Activated B cell treated with CpG ODN at 0.5 μM for 24 hours (primary cell): Measurements from ENCODE around the gene GDPD5. TPM values are rescaled to one million over a fixed set of nuclear protein-coding genes. Genes with fewer than 3 reads are reported as not detected.

Source experiments
- ATAC-seq: fragments of 200-7000 bp; cut with Tn5 transposase; one replicate; pipeline ENCODE4 v1.10.0; 2021; ENCODE audit warnings: low read depth, mild to moderate bottlenecking, moderate library complexity
- CTCF ChIA-PET: fragments of 350-600 bp; sonication (Branson Sonifier 250); formaldehyde crosslinking; loops from one replicate; lab custom pipeline; 2021; ENCODE audit warnings: antibody characterized with exemption; lab: Charles Lee
- POLR2A ChIA-PET: fragments of 350-600 bp; sonication (Branson Sonifier 250); formaldehyde crosslinking; loops from one replicate; lab custom pipeline; 2021; ENCODE audit warnings: antibody characterized with exemption; lab: Charles Lee
- DNase-seq: peaks from one replicate; pipeline ENCODE4 v3.0.0; 2022
- H3K27ac Mint-ChIP-seq: one replicate; pipeline ENCODE4 v1.8.0; 2020; ENCODE audit warnings: mixed read lengths
- H3K27me3 Mint-ChIP-seq: one replicate; pipeline ENCODE4 v1.8.0; 2021; ENCODE audit warnings: mixed read lengths
- H3K36me3 Mint-ChIP-seq: one replicate; pipeline ENCODE4 v1.8.0; 2021; ENCODE audit warnings: low read depth, mixed read lengths
- H3K4me1 Mint-ChIP-seq: one replicate; pipeline ENCODE4 v1.8.0; 2021; ENCODE audit warnings: mixed read lengths
- H3K4me3 Mint-ChIP-seq: one replicate; pipeline ENCODE4 v1.8.0; 2020; ENCODE audit warnings: mild to moderate bottlenecking, mixed read lengths
- H3K9me3 Mint-ChIP-seq: one replicate; pipeline ENCODE4 v1.8.0; 2020; ENCODE audit warnings: mixed read lengths
- CTCF ChIP-seq: fragments of 200-600 bp; IDR thresholded peaks from one replicate; pipeline ENCODE4 v1.8.0; 2022; ENCODE audit warnings: antibody characterized with exemption, mild to moderate bottlenecking
- intact Hi-C: fragments of 100-400 bp; cut with micrococcal nuclease; formaldehyde crosslinking; loops from one replicate; pipeline ENCODE4 v1.15.1; 2024
- total RNA-seq: library from RNA; stranded (reverse); gene quantifications from 2 replicates; pipeline ENCODE4 v1.2.3, GENCODE V29; 2022

GDPD5 gene
- total RNA-seq, 1 donor from 2014 or later = 22.2 TPM

- peaks cover 12% of the 10 kb centered on the region for H3K4me1 Mint-ChIP-seq
- peaks cover 13% of the 10 kb centered on the region for H3K36me3 Mint-ChIP-seq
- DNase-seq (no peak), ATAC-seq (no peak)
- H3K27me3 Mint-ChIP-seq = no peaks in the 10 kb centered on the region
- CTCF ChIA-PET = no interaction called here
- intact Hi-C loops = no loop called here
- no peak overlapping the region for H3K27ac Mint-ChIP-seq
- H3K9me3 Mint-ChIP-seq = no peaks in the 10 kb centered on the region
- POLR2A ChIA-PET = no interaction called here
- H3K4me3 Mint-ChIP-seq = no peak overlapping the region
- no peak for TF ChIP-seq CTCF
These were observed 57.0 kb downstream of the GDPD5 start for GRCh38 chr11:75468534-75469340.

- H3K27ac Mint-ChIP-seq = no peak overlapping the region
- intact Hi-C loops = no loop called here
- CTCF ChIA-PET = no interaction called here
These were observed 57.9 kb downstream of the GDPD5 start for GRCh38 chr11:75467881-75468280.

GRCh38 chr11:75467311-75467710 is 58.4 kb downstream of the GDPD5 start:
- intact Hi-C loops = no loop called here
- H3K27ac Mint-ChIP-seq = no peak overlapping the region
- H3K27me3 Mint-ChIP-seq = no peaks in the 10 kb centered on the region
- CTCF ChIA-PET = no interaction called here
- ATAC-seq (no peak), DNase-seq (no peak)
- POLR2A ChIA-PET = no interaction called here
- H3K36me3 Mint-ChIP-seq = peaks cover 5% of the 10 kb centered on the region
- TF ChIP-seq CTCF = no peak
- H3K4me3 Mint-ChIP-seq = no peak overlapping the region
- H3K4me1 Mint-ChIP-seq = peaks cover 12% of the 10 kb centered on the region
- no peaks in the 10 kb centered on the region for H3K9me3 Mint-ChIP-seq

More at GRCh38 chr11:75467881-75468280, 57.9 kb downstream of the GDPD5 start:
- no peak for DNase-seq
- no peak overlapping the region for H3K4me3 Mint-ChIP-seq
- H3K36me3 Mint-ChIP-seq = peaks cover 9% of the 10 kb centered on the region
- POLR2A ChIA-PET = no interaction called here
- peaks cover 12% of the 10 kb centered on the region for H3K4me1 Mint-ChIP-seq
- ATAC-seq = no peak
- TF ChIP-seq CTCF = no peak
- H3K27me3 Mint-ChIP-seq = no peaks in the 10 kb centered on the region
- H3K9me3 Mint-ChIP-seq = no peaks in the 10 kb centered on the region

- no peak for DNase-seq
- Mint-ChIP-seq H3K27ac (no peak overlapping the region), H3K9me3 (no peaks in the 10 kb centered on the region), H3K4me3 (no peak overlapping the region), H3K27me3 (no peaks in the 10 kb centered on the region), H3K36me3 (peaks cover 6% of the 10 kb centered on the region), H3K4me1 (peaks cover 12% of the 10 kb centered on the region)
- ChIA-PET CTCF (interaction anchor here (0.8 kb wide), 1 partner anchor 19 kb away, joined by 3 read pairs; no protein-coding TSS in a partner anchor), POLR2A (no interaction called here)
- no peak for ATAC-seq
- intact Hi-C loops = no loop called here
- TF ChIP-seq CTCF = no peak
These were observed 59.8 kb downstream of the GDPD5 start for GRCh38 chr11:75465701-75466531.
